Renal cortex interstitium (tissue), 11 donors: ENCODE data around the gene CNTNAP2. TPM values are rescaled to one million over a fixed set of nuclear protein-coding genes. Genes with fewer than 3 reads are reported as not detected.

Experiments
- DNase-seq, 11 donors: peaks; one replicate each; pipeline ENCODE4 v3.0.0-alpha.2; 2013; ENCODE audit warnings: low read depth in 9 of 11, low spot score in 4 of 11; ENCODE audit errors: extremely low read depth in 1 of 11
- polyA plus RNA-seq, 3 donors: library from polyadenylated mRNA; unstranded; fragments of 120-200 nt; gene quantifications; one replicate each; pipeline ENCODE4 v1.2.1, GENCODE V29; 2013; ENCODE audit not compliant: insufficient read length in 3 of 3

Gene CNTNAP2
- polyA plus RNA-seq, 3 donors = 25.6 to 29.3 (median 26.6) TPM

- DNase-seq = no peak
Observed at GRCh38 chr7:147999962-148000361, 1883.4 kb downstream of the CNTNAP2 start.

GRCh38 chr7:148011753-148012152 is 1895.2 kb downstream of the CNTNAP2 start:
- DNase-seq = no peak

DNA sequence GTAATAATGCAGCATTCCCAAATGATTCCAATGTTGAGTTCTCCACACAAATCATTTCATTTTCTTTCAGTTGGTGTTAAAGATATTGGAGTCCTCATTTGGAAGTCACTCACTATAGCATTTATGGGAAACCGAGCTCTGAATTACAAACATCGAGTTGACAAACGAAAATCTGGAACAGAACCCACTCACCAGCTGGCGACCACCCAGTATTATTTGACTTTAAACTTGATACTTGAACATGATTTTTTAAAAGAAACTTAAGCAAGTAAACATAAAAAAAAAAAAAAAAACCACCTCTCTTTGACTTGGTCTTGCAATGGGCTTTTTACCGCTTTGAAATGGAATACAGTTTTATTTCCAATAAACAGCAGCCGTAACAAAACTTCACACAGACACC is 1897.4 kb downstream of the CNTNAP2 start:
- no peak for DNase-seq

- DNase-seq = no peak
Observed at GRCh38 chr7:148014541-148014940, 1897.9 kb downstream of the CNTNAP2 start.

GRCh38 chr7:148017126-148017525 is 1900.5 kb downstream of the CNTNAP2 start:
- no peak for DNase-seq

- DNase-seq = no peak
Observed at GRCh38 chr7:148020679-148021078, 1904.1 kb downstream of the CNTNAP2 start.

DNA sequence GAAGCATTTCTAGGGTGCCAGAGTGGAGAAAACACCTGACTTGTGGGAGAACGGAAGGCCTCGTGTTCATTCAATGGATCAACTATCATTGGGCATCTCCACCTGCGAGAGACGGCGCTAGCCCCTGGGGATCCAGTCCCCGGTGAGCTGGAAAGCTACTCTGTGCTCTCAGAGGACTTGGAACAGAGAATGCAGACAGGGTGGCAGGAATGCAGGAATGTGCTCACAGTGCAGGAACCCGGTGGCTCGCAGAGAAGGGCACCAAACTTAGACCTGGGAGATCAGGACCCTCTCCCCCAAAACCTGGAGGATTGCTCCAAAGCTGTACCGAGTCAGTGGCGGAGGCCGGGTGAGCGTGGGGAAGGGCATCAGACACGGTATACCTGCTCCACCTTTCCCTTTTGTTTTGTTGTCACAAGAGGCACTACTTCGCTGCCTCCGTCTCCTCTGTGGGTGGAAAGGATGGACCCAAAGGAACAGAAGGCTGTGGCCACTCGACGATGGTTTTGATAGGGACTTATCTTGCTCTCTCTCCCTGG is 1905.0 kb downstream of the CNTNAP2 start:
- DNase-seq = no peak

DNA sequence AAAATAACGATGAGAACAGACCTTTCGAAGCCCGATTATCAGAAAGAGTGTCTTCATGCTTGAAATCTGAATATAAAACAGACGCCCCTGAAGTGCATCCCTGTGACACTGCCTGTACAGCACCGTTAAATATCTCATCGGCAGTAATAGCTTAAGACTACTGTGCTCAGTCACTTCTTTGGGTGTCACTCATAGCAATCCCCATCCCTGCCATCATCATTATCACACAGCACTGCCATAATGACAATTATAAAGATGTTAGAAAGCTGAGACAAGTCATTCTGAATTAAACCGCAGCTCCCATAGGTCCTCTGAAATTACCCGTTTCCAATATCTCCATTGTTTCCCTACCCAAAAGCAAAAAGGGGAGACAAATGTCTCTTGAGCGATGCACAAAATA is 1906.2 kb downstream of the CNTNAP2 start:
- DNase-seq = no peak

GRCh38 chr7:148026713-148027112 is 1910.1 kb downstream of the CNTNAP2 start:
- DNase-seq = no peak

DNA sequence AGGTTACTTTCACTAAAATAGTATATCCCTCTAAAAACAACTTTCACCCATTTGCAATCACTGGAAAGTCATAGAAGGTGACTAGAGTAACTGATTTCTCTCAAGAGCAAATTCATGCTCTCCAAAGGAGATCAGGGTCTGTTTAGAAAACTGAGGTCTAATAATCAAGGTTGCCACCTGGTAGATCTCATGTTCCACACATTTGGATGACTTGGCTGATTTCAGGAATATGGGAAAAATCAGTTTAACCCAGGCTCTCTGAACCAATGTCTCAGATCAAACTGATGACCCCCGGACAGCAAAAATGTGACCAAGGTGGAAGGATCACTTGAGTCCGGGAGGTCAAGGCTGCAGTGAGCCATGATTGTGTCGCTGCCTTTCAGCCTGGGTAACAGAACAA is 1911.6 kb downstream of the CNTNAP2 start:
- DNase-seq = no peak

- no peak for DNase-seq
Observed at GRCh38 chr7:148031019-148031418, 1914.4 kb downstream of the CNTNAP2 start.

GRCh38 chr7:148031811-148032210 is 1915.2 kb downstream of the CNTNAP2 start:
- DNase-seq = no peak

- no peak for DNase-seq
Observed at GRCh38 chr7:148035950-148036349, 1919.3 kb downstream of the CNTNAP2 start.

- no peak for DNase-seq
Observed at GRCh38 chr7:148037044-148037443, 1920.4 kb downstream of the CNTNAP2 start.

DNA sequence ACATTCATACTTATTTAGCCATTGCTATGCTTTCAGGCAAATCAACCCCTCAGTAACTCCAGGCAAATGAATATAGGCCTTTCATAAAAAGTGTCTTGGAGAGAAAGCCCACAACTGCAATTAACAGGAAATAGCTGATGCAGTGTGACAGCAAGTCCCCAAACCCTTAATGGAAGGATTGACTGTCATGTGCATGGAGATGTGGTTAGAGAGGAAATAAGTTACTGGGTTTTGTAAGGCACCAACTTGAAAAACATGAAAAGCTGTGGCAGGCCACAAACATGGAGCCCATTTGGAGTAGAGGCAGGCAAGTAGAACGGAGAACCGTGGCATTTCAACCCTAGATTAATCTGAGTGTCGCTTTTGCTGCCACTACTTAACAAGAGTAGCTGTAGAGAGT is 1924.6 kb downstream of the CNTNAP2 start:
- no peak for DNase-seq

DNA sequence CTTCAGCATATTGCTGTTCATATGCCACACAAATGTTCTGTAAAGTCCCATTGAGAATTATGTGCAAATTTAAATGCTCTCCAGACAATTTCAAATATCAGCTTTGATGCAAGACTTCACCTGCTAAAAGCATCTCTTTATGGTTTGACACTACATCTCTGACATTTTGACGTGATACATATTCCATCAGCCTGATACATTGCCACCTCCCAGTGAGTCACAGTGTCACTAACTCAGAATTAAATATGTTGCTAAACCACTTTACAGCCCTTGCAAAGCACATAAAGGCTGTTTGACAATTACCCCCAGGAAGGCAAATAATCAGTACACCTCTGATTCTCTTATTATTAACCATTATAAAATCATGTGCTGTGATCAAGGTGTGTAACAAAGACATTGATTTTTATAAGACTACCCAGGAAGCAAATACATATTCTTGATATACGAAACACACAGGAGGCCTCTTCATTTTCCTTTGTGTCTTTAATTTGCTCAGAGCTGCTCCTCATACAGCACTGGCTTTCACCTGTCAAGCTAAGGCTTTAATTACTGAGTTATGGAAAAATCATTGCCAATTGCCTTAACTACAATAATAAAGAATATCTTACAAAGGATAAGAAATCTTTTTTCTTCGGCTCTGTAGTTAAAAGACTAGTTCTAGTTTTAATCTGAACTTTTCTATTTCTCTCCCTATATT is 1926.5 kb downstream of the CNTNAP2 start:
- no peak for DNase-seq

GRCh38 chr7:148044173-148044572 is 1927.6 kb downstream of the CNTNAP2 start:
- no peak for DNase-seq

- DNase-seq = no peak
Observed at GRCh38 chr7:148045521-148045920, 1928.9 kb downstream of the CNTNAP2 start.

GRCh38 chr7:148049068-148049467 is 1932.5 kb downstream of the CNTNAP2 start:
- no peak for DNase-seq

DNA sequence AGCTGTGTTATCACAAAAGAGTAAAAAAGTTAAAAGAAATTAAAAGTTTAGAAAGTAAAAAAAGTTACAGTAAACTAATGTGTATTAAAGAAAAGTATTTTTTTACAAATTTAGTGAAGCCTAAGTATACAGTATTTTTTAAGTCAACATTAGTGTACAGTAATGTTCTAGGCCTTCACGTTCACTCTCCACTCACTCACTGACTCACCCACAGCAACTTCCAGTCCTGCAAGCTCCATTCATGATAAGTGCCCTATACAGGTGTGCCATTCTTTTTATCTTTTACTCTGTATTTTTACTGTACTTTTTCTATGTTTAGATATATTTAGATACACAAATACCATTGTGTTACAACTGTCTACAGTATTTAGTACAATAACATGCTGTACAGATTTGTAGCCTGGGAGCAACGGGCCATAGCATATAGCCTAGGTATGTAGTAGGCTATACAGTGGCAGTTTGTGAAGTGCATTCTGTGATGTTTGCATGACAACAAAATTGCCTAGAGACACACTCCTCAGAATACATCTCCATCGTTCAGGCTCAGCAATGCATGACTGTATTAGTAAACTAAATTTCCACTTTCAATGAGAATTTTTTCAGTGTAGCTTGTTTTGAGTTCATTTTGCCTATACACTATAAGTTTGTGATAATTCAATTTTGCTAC is 1934.0 kb downstream of the CNTNAP2 start:
- no peak for DNase-seq

- DNase-seq = no peak
Observed at GRCh38 chr7:148056406-148056805, 1939.8 kb downstream of the CNTNAP2 start.
